ENCODE measurements around the gene ASPRV1. TPM values are rescaled to one million over a fixed set of nuclear protein-coding genes. Genes with fewer than 3 reads are reported as not detected.

Gene ASPRV1
- total RNA-seq, result under 1 TPM; 0.64 to 0.77 TPM
- polyA plus RNA-seq, result 0.99 TPM

GRCh38 chr2:69961496-69961895 is at the start of gene ASPRV1:
TSS of gene ASPRV1 (minus strand) at chr2:69961631. CDS start at chr2:69961436, 195 bp downstream.
- Mint-ChIP-seq H3K4me3 (no peak within 1 kb of the TSS), H3K27me3 (peaks cover 5 to 9% of the 10 kb centered on the region in 2 donors), H3K9me3 (no peaks in the 10 kb centered on the region), H3K4me1 (peaks cover 9 to 12% (median 10%) of the 10 kb centered on the region in 3 donors), H3K36me3 (no peaks in the 10 kb centered on the region), H3K27ac (peak within 1 kb of the TSS in 1 of 8 donors; percentile 54)
- Histone ChIP-seq H3K36me3 (ENCODE audit: insufficient read depth, low read length) (no peaks in the 10 kb centered on the region), H3K27ac (ENCODE audit: low read depth, low read length) (no peak within 1 kb of the TSS), H3K4me3 (ENCODE audit: low read length) (no peak within 1 kb of the TSS), H3K9me3 (ENCODE audit: low read length) (no peaks in the 10 kb centered on the region), H3K27me3 (ENCODE audit: insufficient read depth, low read length, poor library complexity, severe bottlenecking) (no peaks in the 10 kb centered on the region), H3K4me1 (ENCODE audit: insufficient read depth, low read length) (no peaks in the 10 kb centered on the region)
- ChIA-PET POLR2A (no interaction called here), CTCF (no interaction called here)
- DNase-seq, result no peak

GRCh38 chr2:70010576-70011111 is 49.2 kb upstream of the ASPRV1 start:
- peak overlapping the region in 5 of 8 donors; percentile 30 to 72 (median 44) for H3K27ac Mint-ChIP-seq
- POLR2A ChIA-PET, result no interaction called here

GRCh38 chr2:70009762-70010575 is 48.5 kb upstream of the ASPRV1 start:
- Histone ChIP-seq H3K4me1 (ENCODE audit: insufficient read depth, low read length) (no peaks in the 10 kb centered on the region), H3K27ac (ENCODE audit: low read depth, low read length) (peak overlapping the region; percentile 35), H3K4me3 (ENCODE audit: low read length) (no peak overlapping the region), H3K36me3 (ENCODE audit: insufficient read depth, low read length) (no peaks in the 10 kb centered on the region), H3K9me3 (ENCODE audit: low read length) (no peaks in the 10 kb centered on the region), H3K27me3 (ENCODE audit: insufficient read depth, low read length, poor library complexity, severe bottlenecking) (no peaks in the 10 kb centered on the region)
- Mint-ChIP-seq H3K4me1 (peaks cover 4 to 14% (median 5%) of the 10 kb centered on the region in 3 donors), H3K4me3 (no peak overlapping the region), H3K9me3 (no peaks in the 10 kb centered on the region), H3K27me3 (peaks cover 0 to 1% of the 10 kb centered on the region in 2 donors), H3K27ac (peak overlapping the region in 5 of 8 donors; percentile 1 to 37 (median 7)), H3K36me3 (peaks cover 7 to 27% (median 9%) of the 10 kb centered on the region in 3 donors)
- POLR2A ChIA-PET, result no interaction called here
- DNase-seq, result no peak
- CTCF ChIA-PET, result no interaction called here

More at GRCh38 chr2:70010576-70011111, 49.2 kb upstream of the ASPRV1 start:
- H3K4me1 ChIP-seq (ENCODE audit: insufficient read depth, low read length), result no peaks in the 10 kb centered on the region
- peaks cover 0 to 1% of the 10 kb centered on the region in 2 donors for H3K27me3 Mint-ChIP-seq
- peaks cover 7 to 14% (median 10%) of the 10 kb centered on the region in 3 donors for H3K4me1 Mint-ChIP-seq
- H3K4me3 ChIP-seq (ENCODE audit: low read length), result no peak overlapping the region
- no peaks in the 10 kb centered on the region for H3K27me3 ChIP-seq (ENCODE audit: insufficient read depth, low read length, poor library complexity, severe bottlenecking)
- H3K36me3 ChIP-seq (ENCODE audit: insufficient read depth, low read length), result no peaks in the 10 kb centered on the region
- H3K4me3 Mint-ChIP-seq, result no peak overlapping the region
- H3K9me3 ChIP-seq (ENCODE audit: low read length), result no peaks in the 10 kb centered on the region
- DNase-seq, result no peak
- CTCF ChIA-PET, result no interaction called here
- peaks cover 12 to 32% (median 12%) of the 10 kb centered on the region in 3 donors for H3K36me3 Mint-ChIP-seq
- peak overlapping the region; percentile 35 for H3K27ac ChIP-seq (ENCODE audit: low read depth, low read length)
- H3K9me3 Mint-ChIP-seq, result no peaks in the 10 kb centered on the region

GRCh38 chr2:70008290-70008689 is 46.9 kb upstream of the ASPRV1 start:
- Histone ChIP-seq H3K4me1 (ENCODE audit: insufficient read depth, low read length) (no peaks in the 10 kb centered on the region), H3K27ac (ENCODE audit: low read depth, low read length) (no peak overlapping the region), H3K27me3 (ENCODE audit: insufficient read depth, low read length, poor library complexity, severe bottlenecking) (no peaks in the 10 kb centered on the region), H3K36me3 (ENCODE audit: insufficient read depth, low read length) (no peaks in the 10 kb centered on the region), H3K4me3 (ENCODE audit: low read length) (no peak overlapping the region), H3K9me3 (ENCODE audit: low read length) (no peaks in the 10 kb centered on the region)
- POLR2A ChIA-PET, result no interaction called here
- CTCF ChIA-PET, result no interaction called here
- Mint-ChIP-seq H3K9me3 (no peaks in the 10 kb centered on the region), H3K27me3 (peaks cover 0 to 1% of the 10 kb centered on the region in 2 donors), H3K4me3 (no peak overlapping the region), H3K27ac (no peak overlapping the region), H3K36me3 (peaks cover 0 to 19% (median 11%) of the 10 kb centered on the region in 3 donors), H3K4me1 (peaks cover 3 to 14% (median 7%) of the 10 kb centered on the region in 3 donors)
- DNase-seq, result no peak

GRCh38 chr2:70007151-70007550 is 45.7 kb upstream of the ASPRV1 start:
- no peak overlapping the region for H3K4me3 ChIP-seq (ENCODE audit: low read length)
- ChIA-PET POLR2A (no interaction called here), CTCF (no interaction called here)
- Mint-ChIP-seq H3K4me3 (no peak overlapping the region), H3K4me1 (peaks cover 12 to 22% (median 15%) of the 10 kb centered on the region in 3 donors), H3K36me3 (peaks cover 0 to 18% (median 11%) of the 10 kb centered on the region in 3 donors), H3K9me3 (no peaks in the 10 kb centered on the region), H3K27ac (no peak overlapping the region), H3K27me3 (peaks cover 0 to 1% of the 10 kb centered on the region in 2 donors)
- DNase-seq, result no peak
- H3K36me3 ChIP-seq (ENCODE audit: insufficient read depth, low read length), result no peaks in the 10 kb centered on the region
- H3K9me3 ChIP-seq (ENCODE audit: low read length), result no peaks in the 10 kb centered on the region
- no peaks in the 10 kb centered on the region for H3K27me3 ChIP-seq (ENCODE audit: insufficient read depth, low read length, poor library complexity, severe bottlenecking)
- H3K4me1 ChIP-seq (ENCODE audit: insufficient read depth, low read length), result peaks cover 6% of the 10 kb centered on the region
- no peak overlapping the region for H3K27ac ChIP-seq (ENCODE audit: low read depth, low read length)

- ChIA-PET CTCF (no interaction called here), POLR2A (no interaction called here)
- peaks cover 0 to 15% (median 9%) of the 10 kb centered on the region in 3 donors for H3K36me3 Mint-ChIP-seq
These were observed 45.0 kb upstream of the ASPRV1 start for GRCh38 chr2:70006447-70006784.

GRCh38 chr2:70005752-70006446 is 44.5 kb upstream of the ASPRV1 start:
- Mint-ChIP-seq H3K9me3 (no peaks in the 10 kb centered on the region), H3K27ac (peak overlapping the region in 6 of 8 donors; percentile 3 to 77 (median 43))
- CTCF ChIA-PET, result no interaction called here

More at GRCh38 chr2:70006447-70006784, 45.0 kb upstream of the ASPRV1 start:
- Histone ChIP-seq H3K9me3 (ENCODE audit: low read length) (no peaks in the 10 kb centered on the region), H3K27ac (ENCODE audit: low read depth, low read length) (no peak overlapping the region), H3K36me3 (ENCODE audit: insufficient read depth, low read length) (no peaks in the 10 kb centered on the region), H3K4me1 (ENCODE audit: insufficient read depth, low read length) (peaks cover 6% of the 10 kb centered on the region), H3K27me3 (ENCODE audit: insufficient read depth, low read length, poor library complexity, severe bottlenecking) (no peaks in the 10 kb centered on the region), H3K4me3 (ENCODE audit: low read length) (no peak overlapping the region)
- peaks cover 0 to 1% of the 10 kb centered on the region in 2 donors for H3K27me3 Mint-ChIP-seq
- peaks cover 13 to 27% (median 19%) of the 10 kb centered on the region in 3 donors for H3K4me1 Mint-ChIP-seq
- H3K27ac Mint-ChIP-seq, result peak overlapping the region in 3 of 8 donors; percentile 3 to 68 (median 27)
- H3K9me3 Mint-ChIP-seq, result no peaks in the 10 kb centered on the region
- no peak overlapping the region for H3K4me3 Mint-ChIP-seq
- DNase-seq, result no peak

GRCh38 chr2:70005216-70005615 is 43.8 kb upstream of the ASPRV1 start:
- Mint-ChIP-seq H3K27ac (peak overlapping the region in 5 of 8 donors; percentile 28 to 66 (median 59)), H3K4me1 (peaks cover 11 to 19% (median 17%) of the 10 kb centered on the region in 3 donors), H3K9me3 (no peaks in the 10 kb centered on the region), H3K27me3 (peaks cover 0 to 1% of the 10 kb centered on the region in 2 donors), H3K36me3 (peaks cover 0 to 11% (median 6%) of the 10 kb centered on the region in 3 donors), H3K4me3 (no peak overlapping the region)
- Histone ChIP-seq H3K4me3 (ENCODE audit: low read length) (no peak overlapping the region), H3K36me3 (ENCODE audit: insufficient read depth, low read length) (no peaks in the 10 kb centered on the region), H3K4me1 (ENCODE audit: insufficient read depth, low read length) (peaks cover 6% of the 10 kb centered on the region), H3K27me3 (ENCODE audit: insufficient read depth, low read length, poor library complexity, severe bottlenecking) (no peaks in the 10 kb centered on the region), H3K9me3 (ENCODE audit: low read length) (no peaks in the 10 kb centered on the region), H3K27ac (ENCODE audit: low read depth, low read length) (no peak overlapping the region)
- DNase-seq, result no peak
- ChIA-PET POLR2A (no interaction called here), CTCF (no interaction called here)

More at GRCh38 chr2:70005752-70006446, 44.5 kb upstream of the ASPRV1 start:
- Histone ChIP-seq H3K4me1 (ENCODE audit: insufficient read depth, low read length) (peaks cover 6% of the 10 kb centered on the region), H3K36me3 (ENCODE audit: insufficient read depth, low read length) (no peaks in the 10 kb centered on the region), H3K9me3 (ENCODE audit: low read length) (no peaks in the 10 kb centered on the region), H3K4me3 (ENCODE audit: low read length) (no peak overlapping the region), H3K27ac (ENCODE audit: low read depth, low read length) (no peak overlapping the region), H3K27me3 (ENCODE audit: insufficient read depth, low read length, poor library complexity, severe bottlenecking) (no peaks in the 10 kb centered on the region)
- H3K27me3 Mint-ChIP-seq, result peaks cover 0 to 1% of the 10 kb centered on the region in 2 donors
- no peak for DNase-seq
- no peak overlapping the region for H3K4me3 Mint-ChIP-seq
- H3K36me3 Mint-ChIP-seq, result peaks cover 0 to 13% (median 6%) of the 10 kb centered on the region in 3 donors
- peaks cover 11 to 24% (median 19%) of the 10 kb centered on the region in 3 donors for H3K4me1 Mint-ChIP-seq
- POLR2A ChIA-PET, result no interaction called here
